CD14-positive monocyte (primary cell): ENCODE data around the gene HPS1. TPM values are rescaled to one million over a fixed set of nuclear protein-coding genes. Genes with fewer than 3 reads are reported as not detected.
"Not testable (repeated sequence)": the region's sequence is repeated elsewhere in the genome, so short reads cannot be mapped to it uniquely, and the experiment has no call there.

Experiments
- DNase-seq, 3 donors: peaks; one replicate each; pipeline ENCODE4 v3.0.0-alpha.2; 2011 to 2022
- H2AFZ ChIP-seq: 2 replicates; pipeline ENCODE4 v1.6.0; 2012; ENCODE audit warnings: mild to moderate bottlenecking, low read depth, low read length, inconsistent platforms; ENCODE audit not compliant: insufficient read depth, poor library complexity, severe bottlenecking
- H3K27ac ChIP-seq, 2 donors: 1 replicate in 1 of 2; 2 replicates in 1 of 2; pipeline ENCODE4 v1.5.1; 2012 to 2013; ENCODE audit warnings: low read length in 2 of 2, control low read depth in 1 of 2, inconsistent platforms in 1 of 2, low read depth in 1 of 2, mild to moderate bottlenecking in 1 of 2
- H3K27me3 ChIP-seq, 2 donors: one replicate each; pipeline versions ENCODE4 v1.6.0 to v1.6.1; 2011 to 2013; ENCODE audit warnings: low read length in 2 of 2; ENCODE audit not compliant: control insufficient read depth in 2 of 2, insufficient read depth in 2 of 2
- H3K36me3 ChIP-seq, 2 donors: replicated peaks in 1 of 2; 1 replicate in 1 of 2; 2 replicates in 1 of 2; pipeline versions ENCODE4 v1.5.1 to v1.6.1; 2012 to 2013; ENCODE audit warnings: low read length in 2 of 2, control low read depth in 1 of 2, inconsistent platforms in 1 of 2, mild to moderate bottlenecking in 1 of 2; ENCODE audit not compliant: insufficient read depth in 2 of 2, control insufficient read depth in 1 of 2
- H3K4me1 ChIP-seq, 2 donors: 1 replicate in 1 of 2; 2 replicates in 1 of 2; pipeline versions ENCODE4 v1.5.1 to v1.6.1; 2012 to 2013; ENCODE audit warnings: low read length in 2 of 2, control low read depth in 1 of 2, inconsistent platforms in 1 of 2, mild to moderate bottlenecking in 1 of 2, moderate library complexity in 1 of 2; ENCODE audit not compliant: insufficient read depth in 2 of 2, control insufficient read depth in 1 of 2
- H3K4me2 ChIP-seq: replicated peaks from 2 replicates; pipeline ENCODE3; 2012; ENCODE audit warnings: low read length, moderate library complexity, mild to moderate bottlenecking; ENCODE audit not compliant: poor library complexity, severe bottlenecking; ENCODE audit errors: extremely low read depth
- H3K4me3 ChIP-seq, 3 experiments: fragments of 200-600 bp in 1 of 3; sonication (generic) in 1 of 3; replicated peaks in 1 of 3; 1 replicate in 2 of 3; 2 replicates in 1 of 3; pipeline ENCODE4 v1.5.1; 2011 to 2013; ENCODE audit warnings: low read length in 3 of 3, mild to moderate bottlenecking in 3 of 3, control low read depth in 2 of 3, low read depth in 2 of 3, inconsistent platforms in 1 of 3, moderate library complexity in 1 of 3
- H3K79me2 ChIP-seq: 2 replicates; pipeline ENCODE4 v1.6.0; 2012; ENCODE audit warnings: mild to moderate bottlenecking, control low read depth, inconsistent platforms, low read length, moderate library complexity; ENCODE audit not compliant: insufficient read depth
- H3K9ac ChIP-seq: 2 replicates; pipeline ENCODE4 v1.6.0; 2017; ENCODE audit warnings: low read length, mild to moderate bottlenecking; ENCODE audit not compliant: insufficient read depth, poor library complexity, severe bottlenecking
- H3K9me3 ChIP-seq, 2 donors: replicated peaks in 1 of 2; 1 replicate in 1 of 2; 2 replicates in 1 of 2; pipeline versions ENCODE4 v1.5.1 to v1.6.1; 2012 to 2013; ENCODE audit warnings: low read length in 2 of 2, control low read depth in 1 of 2; ENCODE audit not compliant: control insufficient read depth in 1 of 2, insufficient read depth in 1 of 2
- H4K20me1 ChIP-seq: 2 replicates; pipeline ENCODE4 v1.6.0; 2012; ENCODE audit warnings: mild to moderate bottlenecking, low read length, control low read depth, moderate library complexity; ENCODE audit not compliant: insufficient read depth
- H3K27ac Mint-ChIP-seq, 7 donors: one replicate each; pipeline ENCODE4 v1.8.0; 2020; ENCODE audit warnings: mild to moderate bottlenecking in 7 of 7, mixed read lengths in 7 of 7, moderate library complexity in 6 of 7, inconsistent platforms in 2 of 7
- H3K27me3 Mint-ChIP-seq, 3 donors: one replicate each; pipeline ENCODE4 v1.8.0; 2021 to 2022; ENCODE audit warnings: low read depth in 3 of 3, mild to moderate bottlenecking in 3 of 3, mixed read lengths in 3 of 3, moderate library complexity in 3 of 3, inconsistent platforms in 1 of 3
- H3K36me3 Mint-ChIP-seq, 2 donors: one replicate each; pipeline ENCODE4 v1.8.0; 2020; ENCODE audit warnings: mixed read lengths in 2 of 2, inconsistent platforms in 1 of 2, mild to moderate bottlenecking in 1 of 2
- H3K4me1 Mint-ChIP-seq: one replicate; pipeline ENCODE4 v1.8.0; 2020; ENCODE audit warnings: mild to moderate bottlenecking, mixed read lengths
- H3K4me3 Mint-ChIP-seq, 2 donors: one replicate each; pipeline ENCODE4 v1.8.0; 2020; ENCODE audit warnings: mild to moderate bottlenecking in 2 of 2, mixed read lengths in 2 of 2, moderate library complexity in 1 of 2
- H3K9me3 Mint-ChIP-seq, 7 donors: one replicate each; pipeline ENCODE4 v1.8.0; 2020 to 2022; ENCODE audit warnings: mixed read lengths in 7 of 7, mild to moderate bottlenecking in 6 of 7, moderate library complexity in 6 of 7, inconsistent platforms in 2 of 7
- WGBS: methylation state at CpG from one replicate; pipeline ENCODE4 v1.1.5; 2013; ENCODE audit warnings: missing lambda C conversion rate; ENCODE audit not compliant: insufficient coverage; 5-methylcytosine and 5-hydroxymethylcytosine counted together
- intact Hi-C, 2 donors: fragments of 100-400 bp; cut with micrococcal nuclease; formaldehyde crosslinking; loops; one replicate each; pipeline versions ENCODE4 v1.15.0 to v1.15.1; 2023
- polyA plus RNA-seq, 3 donors: library from polyadenylated mRNA; depleted of rRNA in 1 of 3; unstranded in 2 of 3; stranded (reverse) in 1 of 3; fragments of 300-500 nt in 2 of 3; fragments of >200 nt in 1 of 3; fragmentation: Illumina TruSeq in 2 of 3; gene quantifications; 1 replicate in 2 of 3; 2 replicates in 1 of 3; pipeline ENCODE4 v1.2.3, GENCODE V29; 2012 to 2021
- TF ChIP-seq, protein P1 (sequence below): fragments of 200-600 bp; IDR thresholded peaks from one replicate; pipeline ENCODE4 v1.8.0; 2022; ENCODE audit warnings: antibody characterized with exemption, mild to moderate bottlenecking

The HPS1 gene
- polyA plus RNA-seq, 3 donors: 73.0 to 135 (median 85.2) TPM

- Histone ChIP-seq H3K27me3 (no peaks in the 10 kb centered on the region), H3K36me3 (no peaks in the 10 kb centered on the region), H3K9ac (no peak overlapping the region), H2AFZ (no peak overlapping the region), H3K27ac (no peak overlapping the region), H4K20me1 (no peaks in the 10 kb centered on the region), H3K4me1 (peaks cover 0 to 6% of the 10 kb centered on the region in 2 donors), H3K4me2 (no peak overlapping the region), H3K9me3 (no peaks in the 10 kb centered on the region), H3K79me2 (no peaks in the 10 kb centered on the region), H3K4me3 (no peak overlapping the region)
- TF ChIP-seq, protein P1, sequence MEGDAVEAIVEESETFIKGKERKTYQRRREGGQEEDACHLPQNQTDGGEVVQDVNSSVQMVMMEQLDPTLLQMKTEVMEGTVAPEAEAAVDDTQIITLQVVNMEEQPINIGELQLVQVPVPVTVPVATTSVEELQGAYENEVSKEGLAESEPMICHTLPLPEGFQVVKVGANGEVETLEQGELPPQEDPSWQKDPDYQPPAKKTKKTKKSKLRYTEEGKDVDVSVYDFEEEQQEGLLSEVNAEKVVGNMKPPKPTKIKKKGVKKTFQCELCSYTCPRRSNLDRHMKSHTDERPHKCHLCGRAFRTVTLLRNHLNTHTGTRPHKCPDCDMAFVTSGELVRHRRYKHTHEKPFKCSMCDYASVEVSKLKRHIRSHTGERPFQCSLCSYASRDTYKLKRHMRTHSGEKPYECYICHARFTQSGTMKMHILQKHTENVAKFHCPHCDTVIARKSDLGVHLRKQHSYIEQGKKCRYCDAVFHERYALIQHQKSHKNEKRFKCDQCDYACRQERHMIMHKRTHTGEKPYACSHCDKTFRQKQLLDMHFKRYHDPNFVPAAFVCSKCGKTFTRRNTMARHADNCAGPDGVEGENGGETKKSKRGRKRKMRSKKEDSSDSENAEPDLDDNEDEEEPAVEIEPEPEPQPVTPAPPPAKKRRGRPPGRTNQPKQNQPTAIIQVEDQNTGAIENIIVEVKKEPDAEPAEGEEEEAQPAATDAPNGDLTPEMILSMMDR: no peak
- 86% methylated on average over 5 of the region's 9 CpGs for WGBS
- H3K4me1 Mint-ChIP-seq: peaks cover 14% of the 10 kb centered on the region
- peaks cover 0 to 4% of the 10 kb centered on the region in 2 donors for H3K36me3 Mint-ChIP-seq
- peaks cover 1 to 2% (median 2%) of the 10 kb centered on the region in 3 donors for H3K27me3 Mint-ChIP-seq
- no peaks in the 10 kb centered on the region for H3K9me3 Mint-ChIP-seq
- intact Hi-C loops: no loop called here
- no peak overlapping the region for H3K27ac Mint-ChIP-seq
- no peak overlapping the region for H3K4me3 Mint-ChIP-seq
- DNase-seq: no peak
These were observed 62.1 kb downstream of the HPS1 start for GRCh38 chr10:98384531-98385133.

- DNase-seq: no peak
- H3K9me3 ChIP-seq: no peaks in the 10 kb centered on the region
- no peaks in the 10 kb centered on the region for H3K36me3 ChIP-seq
- H3K27ac Mint-ChIP-seq: no peak overlapping the region
- H3K27me3 Mint-ChIP-seq: peaks cover 0 to 2% (median 1%) of the 10 kb centered on the region in 3 donors
- H3K4me1 Mint-ChIP-seq: peaks cover 8% of the 10 kb centered on the region
- no peak overlapping the region for H3K27ac ChIP-seq
- WGBS: 100% methylated on average over 3 of the region's 6 CpGs
- no peaks in the 10 kb centered on the region for H3K79me2 ChIP-seq
- no peaks in the 10 kb centered on the region for H3K9me3 Mint-ChIP-seq
- intact Hi-C loops: no loop called here
- no peak overlapping the region for H3K4me3 Mint-ChIP-seq
- H3K4me2 ChIP-seq: no peak overlapping the region
- H3K27me3 ChIP-seq: no peaks in the 10 kb centered on the region
- H3K36me3 Mint-ChIP-seq: peaks cover 0 to 4% of the 10 kb centered on the region in 2 donors
- H3K4me1 ChIP-seq: peaks cover 0 to 6% of the 10 kb centered on the region in 2 donors
- TF ChIP-seq, protein P1: no peak
- H3K9ac ChIP-seq: no peak overlapping the region
- H3K4me3 ChIP-seq: no peak overlapping the region
- H2AFZ ChIP-seq: no peak overlapping the region
- no peaks in the 10 kb centered on the region for H4K20me1 ChIP-seq
These were observed 62.9 kb downstream of the HPS1 start for GRCh38 chr10:98383869-98384268.

DNA sequence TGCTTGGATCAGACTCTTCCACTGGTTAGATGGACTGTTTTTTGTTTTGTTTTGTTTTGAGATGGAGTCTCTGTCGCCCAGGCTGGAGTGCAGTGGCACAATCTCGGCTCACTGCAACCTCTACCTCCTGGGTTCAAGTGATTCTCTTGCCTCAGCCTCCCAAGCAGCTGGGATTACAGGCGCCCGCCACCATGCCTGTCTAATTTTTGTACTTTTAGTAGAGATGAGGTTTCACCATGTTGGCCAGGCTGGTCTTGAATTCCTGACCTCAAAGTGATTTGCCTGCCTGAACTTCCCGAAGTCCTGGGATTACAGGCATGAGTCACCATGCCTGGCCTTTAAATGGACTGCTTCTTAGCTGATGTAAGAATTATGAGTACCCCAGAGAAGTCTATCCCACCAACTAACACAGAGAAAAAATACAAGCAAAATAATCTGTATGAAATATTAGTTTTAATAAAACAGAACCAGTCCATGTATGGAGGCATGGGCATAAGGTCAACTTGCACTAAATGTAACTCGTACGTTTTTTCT lies 63.5 kb downstream of the HPS1 start:
- H3K4me2 ChIP-seq, DNase-seq, H3K36me3 ChIP-seq, H3K9me3 ChIP-seq, H3K4me1 ChIP-seq, H3K9ac ChIP-seq, H3K27ac ChIP-seq, H3K4me1 Mint-ChIP-seq, H3K79me2 ChIP-seq, H3K27me3 Mint-ChIP-seq, H4K20me1 ChIP-seq, H3K27me3 ChIP-seq, H3K9me3 Mint-ChIP-seq, H3K4me3 Mint-ChIP-seq, H3K27ac Mint-ChIP-seq, H2AFZ ChIP-seq, H3K36me3 Mint-ChIP-seq, intact Hi-C loops, H3K4me3 ChIP-seq: not testable (repeated sequence)
- WGBS: 94% methylated on average over 2 of the region's 7 CpGs
